Hematopoietic multipotent progenitor cell treated with erythropoietin and hydrocortisone succinate and interleukin-3 and kit ligand, for 6 days (in vitro differentiated cells): Measurements from ENCODE around the gene CCDC47.
"Not testable (repeated sequence)": the region's sequence is repeated elsewhere in the genome, so short reads cannot be mapped to it uniquely, and the experiment has no call there.

Experiments used
- DNase-seq: peaks from one replicate; pipeline ENCODE4 v3.0.0-alpha.2; 2015

Gene CCDC47

DNA sequence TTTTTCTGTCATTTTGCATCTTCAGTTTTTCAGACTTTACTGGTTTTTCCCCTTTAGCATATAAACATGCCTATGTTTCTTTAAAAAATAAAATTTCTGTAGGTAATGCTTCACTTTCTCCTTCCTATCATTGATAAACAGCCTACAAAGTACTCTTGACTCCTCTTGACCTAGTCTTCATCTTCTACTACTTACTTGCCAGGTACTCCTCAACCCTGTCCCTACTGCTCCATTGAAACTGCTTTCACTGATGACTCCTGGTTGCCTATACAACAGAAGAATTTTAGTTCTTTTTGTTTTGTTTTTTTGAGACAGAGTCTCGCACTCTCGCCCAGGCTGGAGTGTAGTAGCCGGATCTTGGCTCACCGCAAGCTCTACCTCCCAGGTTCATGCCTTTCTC lies 7.5 kb upstream of the CCDC47 start:
- DNase-seq: no peak

DNA sequence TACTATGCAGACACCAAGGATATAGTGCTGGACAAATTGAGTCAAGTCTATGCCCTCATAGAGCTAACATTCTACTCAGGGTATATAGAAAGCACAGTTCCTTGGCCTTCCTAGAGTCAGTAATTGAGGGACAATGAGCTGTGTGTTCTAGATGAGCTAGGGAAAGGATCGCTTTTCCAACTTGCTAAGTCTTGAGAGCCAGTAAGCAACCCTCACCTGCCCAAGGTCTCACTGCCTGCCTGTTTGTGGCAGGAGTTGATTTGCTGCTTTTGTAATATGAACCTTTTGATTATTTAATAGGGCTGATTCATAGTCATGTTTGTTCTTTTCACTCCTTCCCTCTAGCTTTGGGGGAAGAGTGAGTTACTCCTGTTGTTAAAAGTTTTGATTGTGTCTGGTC lies 7.1 kb upstream of the CCDC47 start:
- DNase-seq: no peak

DNA sequence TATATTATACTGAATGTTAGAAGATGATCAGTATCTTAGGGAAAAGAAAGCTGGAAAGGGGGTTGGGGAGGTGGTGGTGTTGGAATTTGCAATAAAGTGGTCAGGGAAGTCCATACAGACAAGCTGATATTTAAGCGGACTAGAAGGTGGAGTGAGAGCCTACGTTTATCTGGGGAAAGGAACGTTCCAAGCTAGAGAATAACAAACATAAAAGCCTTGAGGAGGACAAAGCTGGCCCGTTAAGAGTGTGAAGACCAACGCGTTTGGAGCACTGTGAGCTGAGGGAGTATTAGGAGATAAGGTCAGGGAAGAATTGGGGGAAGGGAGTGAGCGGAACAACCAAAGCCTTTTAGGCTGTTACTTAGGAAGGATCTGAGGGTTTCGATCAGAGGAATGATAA lies 2.0 kb upstream of the CCDC47 start:
- DNase-seq: peak; percentile 44

DNA sequence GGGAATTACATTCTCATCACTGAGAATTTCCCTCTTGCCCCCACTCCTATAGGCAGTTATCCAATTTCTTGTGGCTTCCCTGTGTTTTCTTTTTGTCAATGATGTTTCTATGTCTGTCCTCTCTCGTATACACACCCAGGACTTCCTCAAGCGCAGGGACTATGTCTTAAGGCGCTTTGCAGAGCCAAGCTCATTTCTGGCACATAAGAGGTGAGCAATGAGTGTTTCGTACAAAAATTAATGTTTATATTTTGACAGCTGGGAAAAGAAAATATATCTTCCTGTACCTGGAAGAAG lies 1.5 kb upstream of the CCDC47 start:
- peak; percentile 60 for DNase-seq

DNA sequence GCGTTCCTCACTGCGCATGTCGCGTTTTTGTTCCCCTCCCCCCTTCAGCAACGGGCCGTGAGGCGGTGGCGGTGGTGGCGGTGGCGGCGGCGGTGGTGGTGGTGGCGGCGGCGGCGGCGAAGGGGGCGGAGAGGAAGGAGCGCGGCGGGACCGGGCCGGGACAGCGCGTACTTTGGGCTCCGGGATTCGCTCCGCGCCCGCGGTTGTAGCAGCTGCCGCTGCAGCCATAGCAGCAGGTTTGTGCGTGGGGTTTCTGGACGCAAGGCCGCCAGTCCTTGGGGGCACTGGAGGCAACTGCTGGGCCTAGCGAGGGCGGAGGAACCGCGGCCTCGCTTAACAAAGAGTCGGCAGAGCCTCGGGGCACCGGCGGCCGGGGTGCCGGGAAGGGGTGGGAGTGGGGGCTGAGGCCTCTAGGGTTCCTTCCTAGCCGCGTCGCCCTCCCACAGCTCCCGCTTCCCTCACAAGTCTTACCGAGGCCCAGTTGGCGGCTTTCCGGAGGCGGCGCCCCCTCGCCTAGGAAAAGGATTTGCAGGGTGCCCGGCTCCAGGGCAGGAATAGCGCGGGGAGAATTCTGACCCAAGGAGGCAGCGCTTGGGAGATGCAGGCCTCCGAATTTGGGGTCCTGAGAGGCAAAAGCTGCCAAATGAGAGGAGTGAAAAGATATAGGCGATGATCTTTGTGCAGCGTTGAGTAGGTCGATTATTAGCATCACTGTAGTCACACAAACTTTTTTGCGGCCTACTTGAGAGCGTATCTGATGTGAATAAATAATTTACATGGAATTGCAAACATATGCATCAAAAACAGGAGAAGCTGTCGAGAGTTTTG lies 958 bp upstream of the CCDC47 start, which contains the start of gene DDX42:
DDX42 (plus strand) TSS at position 30 of the 828 bp plus-strand sequence. CDS start 12,880 bp downstream, outside the sequence.
- no peak for DNase-seq

DNA sequence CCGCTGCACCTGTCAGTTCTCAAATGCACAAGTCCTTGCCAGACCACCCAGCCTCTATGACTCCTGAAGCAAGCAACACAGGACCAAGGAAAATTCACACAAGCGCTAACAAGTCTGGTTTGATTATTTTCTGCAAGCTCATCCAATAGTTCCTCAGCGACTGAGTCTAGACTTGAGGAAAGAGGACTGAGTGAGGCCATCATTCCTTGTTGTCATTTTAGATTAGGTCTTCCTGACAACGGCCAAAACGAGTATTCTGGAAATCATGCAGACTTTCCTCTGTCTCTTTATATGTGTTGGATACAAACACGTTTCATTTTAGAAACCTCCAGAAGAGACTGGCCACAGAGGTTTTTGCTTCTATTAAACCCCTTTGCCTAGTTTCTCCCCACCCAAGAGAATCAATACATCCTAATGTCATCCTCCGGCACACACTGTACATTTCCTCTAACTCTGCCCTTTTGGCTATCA lies 561 bp downstream of the CCDC47 start:
- DNase-seq: peak; percentile 64

DNA sequence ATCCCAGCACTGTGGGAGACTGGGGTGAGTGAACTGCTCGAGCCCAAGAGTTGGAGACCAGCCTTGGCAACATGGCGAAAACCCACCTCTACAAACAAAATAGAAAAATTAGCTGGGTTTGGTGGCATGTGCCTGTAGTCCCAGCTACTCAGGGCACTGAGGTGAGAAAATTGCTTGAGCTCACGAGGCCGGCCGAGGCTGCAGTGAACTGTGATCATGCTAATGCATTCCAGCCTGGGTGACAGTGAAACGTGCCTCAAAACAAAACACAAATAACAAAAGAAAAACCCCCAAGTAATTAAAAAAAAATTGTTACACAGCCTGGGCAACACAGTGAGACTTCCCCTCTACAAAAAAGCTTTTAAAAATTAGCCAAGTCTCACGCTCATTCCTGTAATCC lies 5.0 kb downstream of the CCDC47 start:
- DNase-seq: no peak

DNA sequence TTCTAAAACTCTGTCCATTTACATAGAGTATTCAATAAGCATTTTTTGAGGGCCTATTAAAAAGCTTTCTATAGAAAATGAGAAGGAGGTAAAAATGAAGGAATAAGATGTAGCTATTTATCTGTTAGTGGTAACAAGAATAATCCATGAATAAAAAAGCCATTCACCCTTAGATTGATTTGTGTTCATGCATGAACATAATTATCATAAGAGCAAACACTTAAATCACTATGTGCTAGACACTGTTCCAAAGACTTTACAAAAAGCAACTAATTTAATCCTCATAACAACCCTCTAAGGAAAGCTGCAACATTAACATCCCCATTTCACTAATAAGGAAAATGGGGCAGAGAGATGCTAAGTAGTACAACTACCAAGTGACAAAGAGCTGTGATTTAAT lies 6.6 kb downstream of the CCDC47 start:
- no peak for DNase-seq

DNA sequence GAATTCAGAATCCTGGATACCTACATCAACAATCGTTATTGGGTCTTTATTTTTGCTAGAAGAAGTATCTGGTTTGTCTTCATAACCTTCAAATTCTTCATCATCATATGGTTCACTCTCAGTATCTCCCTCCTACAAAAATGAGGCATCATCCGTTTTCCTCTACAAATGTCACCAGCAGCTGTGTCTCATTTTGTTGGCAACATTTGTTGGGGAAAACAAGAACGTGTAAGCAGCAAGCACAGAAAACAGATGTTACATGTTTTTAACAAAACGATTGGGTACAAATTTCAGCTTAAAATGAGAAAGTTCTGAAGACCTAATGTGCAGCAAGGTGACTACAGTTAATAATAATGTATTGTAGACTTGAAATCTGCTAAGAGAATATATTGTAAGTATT lies 8.7 kb downstream of the CCDC47 start:
- no peak for DNase-seq

DNA sequence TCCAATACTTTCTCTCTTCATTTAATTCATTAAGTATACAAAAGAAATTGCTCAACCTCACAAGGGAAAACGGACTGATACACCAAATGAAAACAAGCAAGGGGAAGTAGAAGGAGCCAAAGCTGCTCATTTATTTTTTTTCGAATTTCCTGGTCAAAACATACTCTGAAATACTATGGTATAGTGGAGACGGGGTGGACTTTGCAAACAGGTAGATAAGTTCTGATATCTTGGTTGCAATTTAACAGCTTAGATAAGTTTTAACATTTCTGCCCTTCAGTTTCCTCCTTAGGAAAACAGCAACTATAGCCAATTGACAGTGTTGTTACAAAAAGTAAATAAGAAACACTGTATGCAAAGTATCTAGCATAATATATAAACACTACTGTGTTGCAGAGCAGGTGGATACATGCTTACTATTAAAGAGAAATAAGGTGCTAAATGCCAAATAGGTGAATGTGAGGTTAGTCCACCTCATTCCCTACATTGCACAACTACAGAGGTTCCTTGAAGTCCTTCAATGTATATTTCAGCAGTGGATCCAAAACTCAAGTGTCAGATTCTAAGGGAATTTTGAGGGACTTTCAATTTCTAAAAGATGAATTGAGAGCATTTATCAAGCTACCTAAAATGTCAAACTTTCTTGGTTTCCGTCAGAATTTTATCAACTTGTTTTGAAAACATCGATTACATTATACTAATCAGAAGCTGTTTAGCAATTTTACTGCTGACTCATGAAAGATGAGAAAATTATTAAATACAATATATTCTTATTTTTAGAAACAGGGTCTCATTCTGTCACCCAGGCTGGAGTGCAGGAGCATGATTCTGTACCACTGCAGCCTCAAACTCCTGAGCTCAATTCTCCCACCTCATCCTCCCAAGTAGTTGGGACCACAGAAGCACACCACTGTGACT lies 11.0 kb downstream of the CCDC47 start:
- peak; percentile 41 for DNase-seq

DNA sequence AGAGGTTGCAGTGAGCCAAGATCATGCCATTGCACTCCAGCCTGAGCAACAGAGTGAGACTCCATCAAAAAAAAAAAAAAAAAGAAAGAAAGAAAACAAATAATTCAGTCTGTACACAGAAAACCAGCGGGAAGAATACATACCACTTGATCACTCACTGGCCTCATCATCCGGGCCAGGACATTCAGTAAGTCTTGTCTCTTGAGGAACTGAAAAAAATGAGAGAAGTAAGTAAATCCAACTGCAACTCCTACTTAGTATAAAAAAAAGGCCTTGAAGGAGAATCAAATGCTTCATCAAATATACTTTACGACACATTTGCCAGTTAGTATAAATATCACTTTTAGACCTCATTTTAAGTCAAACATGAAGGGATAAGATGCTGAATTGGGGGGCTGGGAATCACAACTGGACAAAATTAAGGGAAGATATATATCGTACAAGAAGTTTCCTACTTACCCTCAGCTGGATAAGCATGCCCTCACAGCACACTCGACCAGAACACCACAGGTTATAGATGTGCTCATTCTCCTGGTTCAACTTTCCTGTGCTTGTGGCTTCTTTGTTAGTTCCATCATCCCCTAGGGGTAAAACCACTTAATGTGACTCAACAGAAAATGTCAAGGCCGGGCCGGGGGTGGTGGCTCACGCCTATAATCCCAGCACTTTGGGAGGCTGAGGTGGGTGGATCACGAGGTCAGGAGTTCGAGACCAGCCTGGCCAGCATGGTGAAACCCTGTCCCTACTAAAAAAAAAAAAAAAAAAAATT lies 12.4 kb downstream of the CCDC47 start:
- no peak for DNase-seq

DNA sequence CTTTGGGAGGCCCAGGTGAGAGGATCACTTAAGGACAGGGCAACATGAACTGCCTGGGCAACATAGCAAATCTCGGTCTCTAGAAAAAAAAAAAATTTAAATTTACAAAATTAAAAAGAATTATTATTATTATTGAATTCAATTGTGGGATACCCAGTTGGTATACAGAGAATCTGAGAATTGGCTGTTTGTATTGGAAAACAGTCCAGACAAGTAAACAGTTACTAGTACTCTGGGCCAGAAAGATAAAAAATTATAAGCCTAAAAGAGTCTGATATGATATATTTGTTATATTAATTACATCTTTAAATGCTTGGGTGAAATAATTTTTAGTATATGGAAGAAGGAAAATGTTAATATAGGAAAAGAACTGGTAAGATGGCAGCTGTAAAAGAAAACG lies 15.0 kb downstream of the CCDC47 start:
- DNase-seq: no peak

DNA sequence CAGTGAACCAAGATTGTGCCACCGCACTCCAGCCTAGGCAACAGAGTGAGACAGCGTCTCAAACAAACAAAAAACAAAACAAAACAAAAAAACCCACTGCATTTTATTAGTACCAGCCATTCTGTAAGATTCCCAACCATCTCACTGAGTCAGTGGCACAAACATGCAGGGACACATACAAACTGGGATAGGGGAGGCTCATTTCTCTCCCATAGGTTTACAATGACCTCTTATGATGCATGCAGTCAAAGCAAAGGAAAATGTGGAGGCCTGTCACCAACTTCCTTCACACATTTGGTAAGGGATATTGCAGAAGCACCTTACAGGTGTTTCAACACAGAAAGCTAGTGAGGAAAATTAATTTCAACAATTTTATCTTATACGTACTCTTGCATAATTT lies 19.4 kb downstream of the CCDC47 start:
- DNase-seq: no peak

DNA sequence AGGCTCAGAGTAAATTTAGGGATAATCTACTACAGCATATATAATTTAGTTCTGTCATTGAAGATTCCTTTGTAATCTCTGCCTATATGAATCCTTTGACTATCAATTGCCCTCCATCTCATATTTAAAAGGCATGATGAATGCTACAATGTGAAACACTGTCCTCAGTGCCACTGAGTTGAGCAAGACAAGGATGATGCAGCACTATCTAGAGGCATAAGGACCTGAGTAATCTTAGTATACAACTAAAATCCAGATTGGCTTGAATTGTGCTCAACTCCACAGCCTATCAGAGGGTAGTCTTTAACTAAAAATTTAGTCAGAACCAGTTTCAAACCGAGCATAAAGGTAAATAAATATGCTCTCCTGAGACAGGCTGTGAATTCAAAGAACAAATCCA lies 20.2 kb downstream of the CCDC47 start:
- peak; percentile 62 for DNase-seq

DNA sequence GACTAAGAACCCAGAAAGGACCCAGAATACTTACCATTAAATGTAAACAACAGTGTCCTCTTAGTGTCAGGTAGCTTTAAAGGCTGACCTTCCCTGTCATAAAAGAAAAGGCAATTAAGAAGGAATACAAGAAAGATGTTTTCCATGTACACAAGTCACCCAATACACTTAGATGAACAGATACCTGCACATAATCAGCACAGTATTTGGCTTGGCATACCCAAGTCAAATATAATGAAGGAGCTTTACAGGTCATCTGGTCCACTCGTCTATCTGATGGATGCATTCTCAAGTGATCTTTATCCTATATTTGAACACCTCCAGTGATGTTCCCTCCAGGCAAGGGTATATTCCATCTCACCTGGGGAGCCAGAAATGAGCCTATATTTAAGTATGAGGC lies 20.7 kb downstream of the CCDC47 start:
- DNase-seq: no peak

DNA sequence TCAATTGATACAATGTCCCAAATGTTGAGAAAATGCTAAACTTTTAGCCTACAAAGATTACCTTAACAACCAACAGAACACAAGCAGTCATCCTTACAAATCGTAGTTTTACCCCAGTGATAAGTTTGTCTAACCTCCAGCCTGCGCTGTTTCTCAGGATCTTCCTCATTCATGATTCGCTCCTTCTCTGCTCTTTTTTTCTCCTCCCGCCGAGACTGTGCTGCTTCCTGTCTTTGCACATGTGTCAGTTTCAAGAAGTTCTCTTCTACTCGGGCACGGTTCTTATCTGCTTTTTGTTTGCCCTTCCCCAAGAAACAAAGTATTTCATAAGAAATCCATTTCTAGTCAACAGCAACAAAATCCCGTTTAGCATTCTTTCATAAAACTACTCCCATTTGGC lies 21.6 kb downstream of the CCDC47 start:
- DNase-seq: peak; percentile 89

DNA sequence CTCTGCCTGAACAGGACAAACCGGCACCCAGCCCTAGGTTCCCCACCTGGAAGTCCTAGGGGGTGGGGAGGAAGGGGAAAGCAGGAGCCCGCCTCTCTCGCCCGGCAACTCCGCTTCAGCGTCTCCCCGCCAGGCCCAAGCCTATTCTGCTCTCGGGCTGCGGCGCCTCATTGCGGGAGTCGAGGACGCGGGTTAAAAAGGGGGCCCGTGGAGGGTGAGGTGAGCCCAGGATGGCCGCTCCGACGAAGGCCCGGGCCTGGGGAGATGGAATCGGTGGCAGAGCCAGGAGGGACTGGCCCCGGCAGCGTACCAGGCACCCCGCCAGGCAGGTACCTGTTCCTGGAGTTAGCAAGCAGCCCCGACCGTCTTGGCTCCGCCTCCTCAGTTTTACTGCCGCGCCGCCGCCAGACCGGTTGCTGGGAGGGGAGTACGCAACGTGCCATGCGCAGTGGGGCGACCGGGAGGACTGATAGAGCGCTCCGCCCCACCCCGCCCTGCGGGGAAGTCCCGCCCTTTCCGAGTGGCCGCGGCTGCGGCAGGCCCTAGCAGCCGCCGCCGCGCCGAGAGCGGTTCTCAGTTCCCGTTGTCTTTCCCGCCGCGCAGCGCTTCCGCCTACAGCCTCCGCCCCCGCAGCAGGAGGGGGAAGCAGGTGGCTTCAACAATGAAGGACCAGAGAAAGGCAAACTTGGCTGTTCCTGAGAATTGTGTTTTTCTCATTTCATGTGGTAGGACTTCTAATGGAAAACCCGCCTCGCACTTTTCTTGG lies 31.8 kb downstream of the CCDC47 start, which contains the start of gene STRADA:
STRADA (minus strand) TSS at position 392 of the 766 bp plus-strand sequence. CDS start 13,430 bp downstream, outside the sequence.
- peak; percentile 99 for DNase-seq

DNA sequence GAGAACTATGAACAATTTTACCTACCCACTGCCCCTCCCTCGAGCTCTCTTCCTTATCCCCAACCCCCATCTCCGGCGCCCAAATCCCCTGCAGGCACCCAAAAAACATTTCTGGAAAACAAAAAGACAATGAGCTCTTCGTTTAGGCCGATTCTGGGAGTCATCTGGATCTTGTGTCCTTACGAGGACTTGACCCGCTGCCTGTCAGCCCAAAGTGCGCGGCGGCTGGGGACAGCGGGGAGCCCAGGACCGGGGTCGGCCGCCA lies 32.3 kb downstream of the CCDC47 start:
- DNase-seq: peak; percentile 52

DNA sequence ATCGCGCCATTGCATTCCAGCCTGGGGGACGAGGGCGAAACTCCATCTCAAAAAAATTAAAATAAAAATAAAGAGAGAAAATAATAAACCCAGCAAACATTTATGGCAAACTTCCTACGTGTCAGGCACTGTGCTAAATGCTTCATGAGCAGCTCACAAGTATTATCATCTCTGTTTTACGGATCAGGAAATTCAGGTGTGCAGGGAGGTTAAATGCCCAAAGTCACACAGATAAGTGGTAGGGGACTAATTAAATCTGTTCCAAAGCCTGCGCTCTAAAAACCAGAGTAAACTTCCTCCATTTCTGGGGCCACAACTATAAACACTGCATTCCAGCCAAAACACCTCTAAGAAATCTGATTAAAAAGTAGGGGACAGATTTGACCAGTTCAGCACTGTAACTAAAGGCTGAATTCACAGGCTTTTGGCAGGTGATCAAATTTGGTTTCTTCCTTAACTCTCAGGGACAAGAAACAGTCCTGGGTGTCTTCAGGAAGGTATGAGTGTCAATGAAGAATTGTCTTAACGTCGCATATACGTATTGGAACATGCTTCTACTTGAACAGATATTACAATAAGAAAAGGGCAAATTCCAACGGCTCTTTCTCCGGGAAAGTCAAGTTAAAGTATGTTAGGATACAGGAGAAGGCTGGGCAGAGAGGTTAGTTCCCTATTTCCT lies 32.8 kb downstream of the CCDC47 start:
- DNase-seq: peak; percentile 53

DNA sequence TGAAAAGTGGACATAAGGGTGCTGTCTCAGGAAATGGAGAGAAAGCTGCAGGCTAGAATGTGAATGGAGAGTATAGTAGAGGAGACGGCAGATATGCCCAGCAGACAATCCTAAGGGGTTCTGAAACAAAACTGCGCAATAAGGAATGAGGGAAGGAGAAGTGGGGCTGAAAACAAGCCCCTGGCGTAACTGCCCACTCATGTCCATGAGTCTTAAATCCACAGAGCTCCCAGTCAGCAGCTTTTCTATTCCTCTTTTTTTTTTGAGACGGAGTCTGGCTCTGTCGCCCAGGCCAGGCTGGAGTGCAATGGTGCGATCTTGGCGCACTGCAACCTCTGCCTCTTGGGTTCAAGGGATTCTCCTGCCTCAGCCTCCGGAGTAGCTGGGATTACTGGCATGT lies 37.7 kb downstream of the CCDC47 start:
- no peak for DNase-seq

DNA sequence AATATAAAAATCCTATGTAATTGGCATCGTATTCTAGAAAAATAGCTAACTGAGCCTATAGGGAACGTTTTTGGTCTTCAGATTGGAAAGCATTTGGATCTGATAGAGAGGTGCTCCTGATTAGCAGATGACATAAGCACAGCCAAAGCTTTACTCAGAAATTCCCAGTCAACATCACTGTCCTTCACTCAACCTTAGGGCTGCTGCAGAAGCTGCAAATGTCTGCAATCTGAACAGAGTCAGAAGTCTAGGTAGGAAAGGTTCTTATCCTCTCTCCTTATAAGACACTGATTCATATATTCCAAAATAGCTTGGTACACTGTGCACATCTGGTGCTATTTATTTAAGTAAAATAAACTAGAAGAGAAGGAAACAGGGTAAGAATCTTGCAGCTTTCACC lies 51.0 kb downstream of the CCDC47 start:
- no peak for DNase-seq

DNA sequence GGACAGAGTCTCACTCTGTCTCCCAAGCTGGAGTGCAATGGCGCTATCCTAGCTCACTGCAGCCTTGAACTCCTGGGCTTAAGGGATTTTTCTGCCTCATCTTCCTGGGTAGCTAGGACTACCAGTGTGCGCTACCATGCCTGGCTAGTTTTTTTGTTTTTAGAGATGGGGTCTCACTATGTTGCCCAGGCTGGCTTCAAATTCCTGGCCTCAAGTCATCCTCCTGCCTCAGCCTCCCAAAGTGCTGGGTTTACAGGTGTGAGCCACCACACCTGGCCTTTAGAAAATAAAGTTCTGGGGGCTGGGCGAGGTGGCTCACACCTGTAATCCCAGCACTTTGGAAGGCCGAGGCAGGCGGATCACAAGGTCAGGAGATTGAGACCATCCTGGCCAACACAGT lies 53.2 kb downstream of the CCDC47 start:
- not testable (repeated sequence) for DNase-seq
